ENCODE data around the gene SBK3. TPM values are rescaled to one million over a fixed set of nuclear protein-coding genes. Genes with fewer than 3 reads are reported as not detected.

The SBK3 gene
- total RNA-seq, 1 experiment from 2014 or later, result 2.4 TPM

- Mint-ChIP-seq H3K36me3 (ENCODE audit: insufficient read depth, unreplicated experiment) (no peaks in the 10 kb centered on the region), H3K4me1 (ENCODE audit: low read depth, unreplicated experiment) (no peaks in the 10 kb centered on the region), H3K4me3 (ENCODE audit: unreplicated experiment) (no peak overlapping the region), H3K27me3 (ENCODE audit: insufficient read depth, unreplicated experiment) (no peaks in the 10 kb centered on the region), H3K9me3 (ENCODE audit: unreplicated experiment) (no peaks in the 10 kb centered on the region), H3K27ac (ENCODE audit: unreplicated experiment) (no peak overlapping the region)
- no peak for DNase-seq
- intact Hi-C loops (cut with micrococcal nuclease; ENCODE audit: unreplicated experiment), result no loop called here
- H3K27me3 ChIP-seq (replicated peaks; ENCODE audit: control insufficient read depth, insufficient read depth, low read length), result no peaks in the 10 kb centered on the region
- BruUV-seq (replicated peaks), result no TSS peak
- TF ChIP-seq CTCF (IDR thresholded peaks at IDR 0.05; ENCODE audit: insufficient read depth in 1 of 2, low read depth in 1 of 2, low read length in 1 of 2, severe bottlenecking in 1 of 2, unreplicated experiment in 1 of 2), result no peak
- H3K9me3 ChIP-seq, result no peaks in the 10 kb centered on the region
- H3K4me1 ChIP-seq, result 0 out of 2 replicates have a peak, but pooled peaks cover 3% of the 10 kb centered on the region
- no peak overlapping the region for H3K4me3 ChIP-seq (ENCODE audit: low read depth, low read length)
- H3K36me3 ChIP-seq (ENCODE audit: control insufficient read depth, insufficient read depth, low read length), result no peaks in the 10 kb centered on the region
- CTCF ChIA-PET, result no interaction called here
- POLR2A ChIA-PET, result no interaction called here
Observed at GRCh38 chr19:55559684-55560083, 14.3 kb upstream of the SBK3 start.

GRCh38 chr19:55554741-55555152 is 9.4 kb upstream of the SBK3 start:
- POLR2A ChIA-PET, result no interaction called here
- H3K4me1 ChIP-seq, result no peaks in the 10 kb centered on the region

GRCh38 chr19:55554302-55554701 is 9.0 kb upstream of the SBK3 start:
- H3K36me3 ChIP-seq (ENCODE audit: control insufficient read depth, insufficient read depth, low read length), result no peaks in the 10 kb centered on the region
- no peaks in the 10 kb centered on the region for H3K36me3 Mint-ChIP-seq (ENCODE audit: insufficient read depth, unreplicated experiment)
- H3K27me3 Mint-ChIP-seq (ENCODE audit: insufficient read depth, unreplicated experiment), result no peaks in the 10 kb centered on the region
- H3K4me1 Mint-ChIP-seq (ENCODE audit: low read depth, unreplicated experiment), result peaks cover 29% of the 10 kb centered on the region
- no peaks in the 10 kb centered on the region for H3K9me3 ChIP-seq
- BruUV-seq (replicated peaks), result no TSS peak
- no peak overlapping the region for H3K4me3 Mint-ChIP-seq (ENCODE audit: unreplicated experiment)
- TF ChIP-seq CTCF (IDR thresholded peaks at IDR 0.05; ENCODE audit: insufficient read depth in 1 of 2, low read depth in 1 of 2, low read length in 1 of 2, severe bottlenecking in 1 of 2, unreplicated experiment in 1 of 2), result no peak
- no peak overlapping the region for H3K27ac Mint-ChIP-seq (ENCODE audit: unreplicated experiment)
- H3K27me3 ChIP-seq (replicated peaks; ENCODE audit: control insufficient read depth, insufficient read depth, low read length), result no peaks in the 10 kb centered on the region
- DNase-seq, result no peak
- H3K4me3 ChIP-seq (ENCODE audit: low read depth, low read length), result no peak overlapping the region
- H3K9me3 Mint-ChIP-seq (ENCODE audit: unreplicated experiment), result no peaks in the 10 kb centered on the region
- ChIA-PET CTCF (interaction anchor here (1.7 kb wide), 1 partner anchor 27 kb away, joined by 3 read pairs; no protein-coding TSS in a partner anchor), POLR2A (no interaction called here)
- intact Hi-C loops (cut with micrococcal nuclease; ENCODE audit: unreplicated experiment), result no loop called here
- H3K4me1 ChIP-seq, result no peaks in the 10 kb centered on the region

More at GRCh38 chr19:55554741-55555152, 9.4 kb upstream of the SBK3 start:
- no peak for DNase-seq
- no TSS peak for BruUV-seq (replicated peaks)
- Mint-ChIP-seq H3K27ac (ENCODE audit: unreplicated experiment) (no peak overlapping the region), H3K4me1 (ENCODE audit: low read depth, unreplicated experiment) (peaks cover 24% of the 10 kb centered on the region), H3K27me3 (ENCODE audit: insufficient read depth, unreplicated experiment) (no peaks in the 10 kb centered on the region), H3K36me3 (ENCODE audit: insufficient read depth, unreplicated experiment) (no peaks in the 10 kb centered on the region), H3K4me3 (ENCODE audit: unreplicated experiment) (no peak overlapping the region), H3K9me3 (ENCODE audit: unreplicated experiment) (no peaks in the 10 kb centered on the region)
- Histone ChIP-seq H3K4me3 (ENCODE audit: low read depth, low read length) (no peak overlapping the region), H3K9me3 (no peaks in the 10 kb centered on the region), H3K36me3 (ENCODE audit: control insufficient read depth, insufficient read depth, low read length) (no peaks in the 10 kb centered on the region), H3K27me3 (replicated peaks; ENCODE audit: control insufficient read depth, insufficient read depth, low read length) (no peaks in the 10 kb centered on the region)
- CTCF ChIA-PET, result interaction anchor here (1.7 kb wide), 1 partner anchor 27 kb away, joined by 3 read pairs; no protein-coding TSS in a partner anchor
- intact Hi-C loops (cut with micrococcal nuclease; ENCODE audit: unreplicated experiment), result no loop called here
- TF ChIP-seq CTCF (IDR thresholded peaks at IDR 0.05; ENCODE audit: insufficient read depth in 1 of 2, low read depth in 1 of 2, low read length in 1 of 2, severe bottlenecking in 1 of 2, unreplicated experiment in 1 of 2), result no peak

Data from Caco-2 (cell line).